Effector memory CD8-positive, alpha-beta T cell (primary cell): ENCODE data around the gene LNPK.
A peak's percentile ranks its signal among the peaks of the same experiment; 100 is the strongest.

Experiments
- ATAC-seq: fragments of 150-1000 bp; cut with Tn5 transposase; replicated peaks from 2 replicates; pipeline ENCODE4 v1.10.0; 2021; ENCODE audit warnings: mild to moderate bottlenecking, moderate library complexity
- DNase-seq, 3 experiments: peaks; one replicate each; pipeline ENCODE4 v3.0.0; 2021
- H3K27ac Mint-ChIP-seq, 2 donors: one replicate each; pipeline ENCODE4 v1.8.0; 2022; ENCODE audit warnings: mild to moderate bottlenecking in 2 of 2, mixed read lengths in 2 of 2, moderate library complexity in 2 of 2
- H3K27me3 Mint-ChIP-seq, 2 donors: one replicate each; pipeline ENCODE4 v1.8.0; 2022; ENCODE audit warnings: mixed read lengths in 2 of 2
- H3K36me3 Mint-ChIP-seq: one replicate; pipeline ENCODE4 v1.8.0; 2022; ENCODE audit warnings: mild to moderate bottlenecking, moderate library complexity, mixed read lengths; ENCODE audit not compliant: insufficient read depth
- H3K4me1 Mint-ChIP-seq, 2 donors: one replicate each; pipeline ENCODE4 v1.8.0; 2022; ENCODE audit warnings: low read depth in 2 of 2, mixed read lengths in 2 of 2
- H3K4me3 Mint-ChIP-seq, 2 donors: one replicate each; pipeline ENCODE4 v1.8.0; 2022; ENCODE audit warnings: mild to moderate bottlenecking in 2 of 2, mixed read lengths in 2 of 2, moderate library complexity in 2 of 2
- H3K9me3 Mint-ChIP-seq, 2 donors: one replicate each; pipeline ENCODE4 v1.8.0; 2022; ENCODE audit warnings: mixed read lengths in 2 of 2
- total RNA-seq, 9 experiments: gene quantifications; one replicate each; lab custom pipeline; 2026; lab: John Stamatoyannopoulos, UW

The LNPK gene
- total RNA-seq, result 28.2 to 120 (median 43.0) reads per million in 9 experiments

- peak within 1 kb of the TSS; percentile 93 to 96 for H3K4me3 Mint-ChIP-seq
- H3K27ac Mint-ChIP-seq, result peak within 1 kb of the TSS; percentile 98 to 99
- peak; percentile 88 for ATAC-seq
- peaks cover 18% of the 10 kb centered on the region in 2 donors for H3K4me1 Mint-ChIP-seq
- no peaks in the 10 kb centered on the region for H3K27me3 Mint-ChIP-seq
- peak; percentile 90 to 92 (median 92) for DNase-seq
- peaks cover 11% of the 10 kb centered on the region for H3K36me3 Mint-ChIP-seq
- H3K9me3 Mint-ChIP-seq, result no peaks in the 10 kb centered on the region
These were observed at the start of gene LNPK for GRCh38 chr2:176001916-176002687. Gene LNPK (minus strand): TSS chr2:176002267. CDS start chr2:175995584, 6,683 bp downstream.

GRCh38 chr2:176039375-176039774, 37.3 kb upstream of the LNPK start:
- H3K9me3 Mint-ChIP-seq, result no peaks in the 10 kb centered on the region
- DNase-seq, result no peak
- no peak overlapping the region for H3K27ac Mint-ChIP-seq
- no peak for ATAC-seq
- no peak overlapping the region for H3K4me3 Mint-ChIP-seq
- H3K36me3 Mint-ChIP-seq, result no peaks in the 10 kb centered on the region
- no peaks in the 10 kb centered on the region for H3K4me1 Mint-ChIP-seq
- H3K27me3 Mint-ChIP-seq, result peaks cover 31 to 60% of the 10 kb centered on the region in 2 donors

GRCh38 chr2:176038694-176039093, 36.6 kb upstream of the LNPK start:
- Mint-ChIP-seq H3K36me3 (no peaks in the 10 kb centered on the region), H3K4me3 (no peak overlapping the region), H3K27me3 (peaks cover 38 to 65% of the 10 kb centered on the region in 2 donors), H3K4me1 (no peaks in the 10 kb centered on the region), H3K27ac (no peak overlapping the region), H3K9me3 (no peaks in the 10 kb centered on the region)
- no peak for ATAC-seq
- no peak for DNase-seq

GRCh38 chr2:176035013-176035691, 33.1 kb upstream of the LNPK start:
- Mint-ChIP-seq H3K4me1 (no peaks in the 10 kb centered on the region), H3K27ac (no peak overlapping the region), H3K4me3 (no peak overlapping the region), H3K9me3 (no peaks in the 10 kb centered on the region), H3K27me3 (peaks cover 22 to 42% of the 10 kb centered on the region in 2 donors), H3K36me3 (no peaks in the 10 kb centered on the region)
- no peak for ATAC-seq
- no peak for DNase-seq

- Mint-ChIP-seq H3K4me3 (no peak overlapping the region), H3K9me3 (no peaks in the 10 kb centered on the region), H3K27me3 (peaks cover 23 to 45% of the 10 kb centered on the region in 2 donors), H3K4me1 (no peaks in the 10 kb centered on the region), H3K27ac (no peak overlapping the region), H3K36me3 (no peaks in the 10 kb centered on the region)
- DNase-seq (no peak), ATAC-seq (no peak)
These were observed 25.7 kb upstream of the LNPK start for GRCh38 chr2:176027806-176028205.

- no peak overlapping the region for H3K27ac Mint-ChIP-seq
- peaks cover 5% of the 10 kb centered on the region for H3K36me3 Mint-ChIP-seq
- H3K4me3 Mint-ChIP-seq, result no peak overlapping the region
- no peak for ATAC-seq
- no peaks in the 10 kb centered on the region for H3K9me3 Mint-ChIP-seq
- H3K27me3 Mint-ChIP-seq, result peaks cover 31 to 55% of the 10 kb centered on the region in 2 donors
- H3K4me1 Mint-ChIP-seq, result no peaks in the 10 kb centered on the region
- no peak for DNase-seq
These were observed 23.9 kb upstream of the LNPK start for GRCh38 chr2:176025932-176026331.

GRCh38 chr2:176024083-176024482, 22.0 kb upstream of the LNPK start:
- no peak overlapping the region for H3K4me3 Mint-ChIP-seq
- peaks cover 0 to 2% of the 10 kb centered on the region in 2 donors for H3K9me3 Mint-ChIP-seq
- no peaks in the 10 kb centered on the region for H3K4me1 Mint-ChIP-seq
- ATAC-seq (no peak), DNase-seq (no peak)
- H3K27ac Mint-ChIP-seq, result no peak overlapping the region
- peaks cover 49 to 60% of the 10 kb centered on the region in 2 donors for H3K27me3 Mint-ChIP-seq
- H3K36me3 Mint-ChIP-seq, result peaks cover 5% of the 10 kb centered on the region

GRCh38 chr2:176022048-176022447, 20.0 kb upstream of the LNPK start:
- Mint-ChIP-seq H3K4me1 (no peaks in the 10 kb centered on the region), H3K36me3 (peaks cover 5% of the 10 kb centered on the region), H3K4me3 (no peak overlapping the region), H3K27ac (no peak overlapping the region), H3K27me3 (peaks cover 49 to 53% of the 10 kb centered on the region in 2 donors), H3K9me3 (peaks cover 0 to 2% of the 10 kb centered on the region in 2 donors)
- DNase-seq, result no peak
- ATAC-seq, result no peak

GRCh38 chr2:176020400-176020799, 18.3 kb upstream of the LNPK start:
- ATAC-seq, result no peak
- Mint-ChIP-seq H3K9me3 (peaks cover 0 to 2% of the 10 kb centered on the region in 2 donors), H3K4me3 (no peak overlapping the region), H3K4me1 (no peaks in the 10 kb centered on the region), H3K27ac (no peak overlapping the region), H3K36me3 (peaks cover 5% of the 10 kb centered on the region), H3K27me3 (peaks cover 45 to 55% of the 10 kb centered on the region in 2 donors)
- DNase-seq, result no peak

GRCh38 chr2:176018708-176019107, 16.6 kb upstream of the LNPK start:
- DNase-seq (no peak), ATAC-seq (no peak)
- H3K27me3 Mint-ChIP-seq, result peaks cover 44 to 53% of the 10 kb centered on the region in 2 donors
- no peak overlapping the region for H3K27ac Mint-ChIP-seq
- H3K4me3 Mint-ChIP-seq, result no peak overlapping the region
- H3K4me1 Mint-ChIP-seq, result no peaks in the 10 kb centered on the region
- H3K9me3 Mint-ChIP-seq, result peaks cover 0 to 2% of the 10 kb centered on the region in 2 donors
- peaks cover 5% of the 10 kb centered on the region for H3K36me3 Mint-ChIP-seq

GRCh38 chr2:176009445-176009844, 7.4 kb upstream of the LNPK start:
- H3K9me3 Mint-ChIP-seq, result no peaks in the 10 kb centered on the region
- H3K27ac Mint-ChIP-seq, result no peak overlapping the region
- peaks cover 18 to 21% of the 10 kb centered on the region in 2 donors for H3K27me3 Mint-ChIP-seq
- no peak overlapping the region for H3K4me3 Mint-ChIP-seq
- DNase-seq, result no peak
- no peaks in the 10 kb centered on the region for H3K36me3 Mint-ChIP-seq
- no peak for ATAC-seq
- no peaks in the 10 kb centered on the region for H3K4me1 Mint-ChIP-seq

GRCh38 chr2:176004934-176005333, 2.9 kb upstream of the LNPK start:
- ATAC-seq, result no peak
- Mint-ChIP-seq H3K27ac (no peak overlapping the region), H3K4me3 (no peak overlapping the region), H3K36me3 (peaks cover 11% of the 10 kb centered on the region), H3K9me3 (no peaks in the 10 kb centered on the region), H3K27me3 (peaks cover 5 to 7% of the 10 kb centered on the region in 2 donors), H3K4me1 (peaks cover 13% of the 10 kb centered on the region in 2 donors)
- DNase-seq, result no peak

- ATAC-seq (no peak), DNase-seq (no peak)
- peaks cover 11% of the 10 kb centered on the region for H3K36me3 Mint-ChIP-seq
- H3K4me3 Mint-ChIP-seq, result no peak overlapping the region
- no peaks in the 10 kb centered on the region for H3K9me3 Mint-ChIP-seq
- peaks cover 18% of the 10 kb centered on the region in 2 donors for H3K4me1 Mint-ChIP-seq
- H3K27ac Mint-ChIP-seq, result no peak overlapping the region
- no peaks in the 10 kb centered on the region for H3K27me3 Mint-ChIP-seq
These were observed 1.9 kb upstream of the LNPK start for GRCh38 chr2:176003958-176004357.
